ENCODE results near the gene CLOCK.

CLOCK gene

GRCh38 chr4:55578341-55579010 is 31.8 kb upstream of the CLOCK start:
- TF ChIP-seq NFIC (IDR thresholded peaks at IDR 0.05) = no peak
- no peak for TF ChIP-seq TEAD4 (IDR thresholded peaks at IDR 0.05)
- no peak for TF ChIP-seq ZBTB7A (IDR thresholded peaks at IDR 0.05; ENCODE audit: low read depth)
- TF ChIP-seq YY1 (IDR thresholded peaks at IDR 0.05; ENCODE audit: low read depth) = no peak
- TF ChIP-seq TAF1 (IDR thresholded peaks at IDR 0.05; ENCODE audit: low read depth) = no peak
- no peak for TF ChIP-seq CEBPB (IDR thresholded peaks at IDR 0.05)
- TF ChIP-seq EP300 (IDR thresholded peaks at IDR 0.05; ENCODE audit: borderline replicate concordance) = no peak
- no peak for TF ChIP-seq FOXM1 (IDR thresholded peaks at IDR 0.05; ENCODE audit: borderline replicate concordance, low read depth)
- no peak for TF ChIP-seq TCF12 (IDR thresholded peaks at IDR 0.05; ENCODE audit: low read depth)
- TF ChIP-seq USF1 (IDR thresholded peaks at IDR 0.05) = no peak
- TF ChIP-seq REST (IDR thresholded peaks at IDR 0.05; ENCODE audit: low read depth) = no peak
- TF ChIP-seq RAD21 (IDR thresholded peaks at IDR 0.05; ENCODE audit: low read depth) = no peak
- TF ChIP-seq CREB1 (IDR thresholded peaks at IDR 0.05; ENCODE audit: low read depth) = no peak
- no peak for TF ChIP-seq MAX (IDR thresholded peaks at IDR 0.05)
- no peak for TF ChIP-seq EGR1 (IDR thresholded peaks at IDR 0.05)

GRCh38 chr4:55575513-55575912 is 28.8 kb upstream of the CLOCK start:
- no peak for TF ChIP-seq USF1 (IDR thresholded peaks at IDR 0.05)
- no peak for TF ChIP-seq CEBPB (IDR thresholded peaks at IDR 0.05)
- no peak for TF ChIP-seq TEAD4 (IDR thresholded peaks at IDR 0.05)
- TF ChIP-seq REST (IDR thresholded peaks at IDR 0.05; ENCODE audit: low read depth) = no peak

- no peak for TF ChIP-seq RAD21 (IDR thresholded peaks at IDR 0.05; ENCODE audit: low read depth)
- no peak for TF ChIP-seq TCF12 (IDR thresholded peaks at IDR 0.05; ENCODE audit: low read depth)
Measured at GRCh38 chr4:55574252-55574651, 27.5 kb upstream of the CLOCK start.

- TF ChIP-seq MAX (IDR thresholded peaks at IDR 0.05) = no peak
Measured at GRCh38 chr4:55571806-55572205, 25.1 kb upstream of the CLOCK start.

GRCh38 chr4:55568905-55569504 is 22.3 kb upstream of the CLOCK start:
- TF ChIP-seq TCF12 (IDR thresholded peaks at IDR 0.05; ENCODE audit: low read depth) = no peak
- TF ChIP-seq NFIC (IDR thresholded peaks at IDR 0.05) = no peak
- no peak for TF ChIP-seq CEBPB (IDR thresholded peaks at IDR 0.05)
- TF ChIP-seq MAX (IDR thresholded peaks at IDR 0.05) = no peak
- TF ChIP-seq EP300 (IDR thresholded peaks at IDR 0.05; ENCODE audit: borderline replicate concordance) = no peak
- no peak for TF ChIP-seq TEAD4 (IDR thresholded peaks at IDR 0.05)
- no peak for TF ChIP-seq CREB1 (IDR thresholded peaks at IDR 0.05; ENCODE audit: low read depth)
- TF ChIP-seq YY1 (IDR thresholded peaks at IDR 0.05; ENCODE audit: low read depth) = no peak
- no peak for TF ChIP-seq FOXM1 (IDR thresholded peaks at IDR 0.05; ENCODE audit: borderline replicate concordance, low read depth)
- TF ChIP-seq ZBTB7A (IDR thresholded peaks at IDR 0.05; ENCODE audit: low read depth) = no peak
- no peak for TF ChIP-seq USF1 (IDR thresholded peaks at IDR 0.05)
- TF ChIP-seq EGR1 (IDR thresholded peaks at IDR 0.05) = no peak
- no peak for TF ChIP-seq TAF1 (IDR thresholded peaks at IDR 0.05; ENCODE audit: low read depth)
- no peak for TF ChIP-seq REST (IDR thresholded peaks at IDR 0.05; ENCODE audit: low read depth)
- no peak for TF ChIP-seq RAD21 (IDR thresholded peaks at IDR 0.05; ENCODE audit: low read depth)

Data from Ishikawa (cell line).